Measurements from ENCODE around the gene DEPP1. TPM values are rescaled to one million over a fixed set of nuclear protein-coding genes. Genes with fewer than 3 reads are reported as not detected.

Gene DEPP1
- total and polyA plus RNA-seq, 2 of the 4 experiments (the other 2 are of a cell fraction) = 13.6 to 30.0 TPM

- in situ Hi-C loops (cut with MboI; ENCODE audit: low sequenced_read_pairs) = no loop called here
These were observed 8.8 kb downstream of the DEPP1 start for GRCh38 chr10:44969854-44970253.

More at GRCh38 chr10:44969854-44970253, 8.8 kb downstream of the DEPP1 start:
- H4K5ac ChIP-seq (ENCODE audit: low read depth, low read length) = no peak overlapping the region
- H3K36me3 ChIP-seq (ENCODE audit: control insufficient read depth, insufficient read depth, low read length) = peaks cover 10% of the 10 kb centered on the region; the same call in 1 of the 2 replicates
- no peak overlapping the region for H3K23ac ChIP-seq (ENCODE audit: low read depth, low read length)
- H2BK15ac ChIP-seq (ENCODE audit: low read depth, low read length) = no peak overlapping the region
- no peak overlapping the region for H2BK20ac ChIP-seq (ENCODE audit: low read depth, low read length)
- H3K4ac ChIP-seq (ENCODE audit: low read depth, low read length) = no peak overlapping the region
- H2AK5ac ChIP-seq (ENCODE audit: low read depth, low read length) = no peak overlapping the region
- no peak overlapping the region for H2BK120ac ChIP-seq (ENCODE audit: low read depth, low read length)
- no peak overlapping the region for H2BK5ac ChIP-seq (ENCODE audit: low read depth, low read length, poor library complexity, severe bottlenecking)
- DNase-seq (no peak), ATAC-seq (ENCODE audit: low read depth) (no peak)
- no peak for TF ChIP-seq USF2 (IDR thresholded peaks at IDR 0.05; ENCODE audit: low read depth, low read length)
- TF ChIP-seq RCOR1 (IDR thresholded peaks at IDR 0.05; ENCODE audit: insufficient replicate concordance, low read length) = no peak
- TF ChIP-seq MAZ (IDR thresholded peaks at IDR 0.05; ENCODE audit: borderline replicate concordance, low read depth, low read length) = no peak
- no peak for TF ChIP-seq POLR2A (IDR thresholded peaks at IDR 0.05; ENCODE audit: low read depth, low read length)
- TF ChIP-seq RAD21 (IDR thresholded peaks at IDR 0.05; ENCODE audit: low read length) = no peak
- no peak for TF ChIP-seq NFE2L2 (IDR thresholded peaks at IDR 0.05; ENCODE audit: low read depth, low read length)
- no peak for TF ChIP-seq MXI1 (IDR thresholded peaks at IDR 0.05; ENCODE audit: borderline replicate concordance, low read depth, low read length)
- no peak for TF ChIP-seq MAFK (IDR thresholded peaks at IDR 0.05; ENCODE audit: low read depth, low read length)
- TF ChIP-seq SMC3 (IDR thresholded peaks at IDR 0.05; ENCODE audit: low read depth, low read length) = no peak
- no peak for TF ChIP-seq CHD1 (IDR thresholded peaks at IDR 0.05; ENCODE audit: low read depth, low read length)
- TF ChIP-seq CEBPB (IDR thresholded peaks at IDR 0.05; ENCODE audit: low read depth, low read length) = no peak
- no peak overlapping the region for H3K4me2 ChIP-seq (ENCODE audit: low read depth, low read length)
- H4K91ac ChIP-seq (ENCODE audit: insufficient read depth, low read depth, low read length) = no peak overlapping the region
- intact Hi-C loops (cut with micrococcal nuclease) = no loop called here
- no peak overlapping the region for H2AK9ac ChIP-seq (replicated peaks; ENCODE audit: low read depth, low read length, poor library complexity)
- H3K27me3 ChIP-seq (ENCODE audit: control insufficient read depth, insufficient read depth, low read length) = no peaks in the 10 kb centered on the region
- POLR2A ChIA-PET (ENCODE audit: unreplicated experiment) = no interaction called here
- H4K8ac ChIP-seq (ENCODE audit: low read depth in 2 of 2, low read length in 2 of 2) = no peak overlapping the region
- H4K20me1 ChIP-seq (ENCODE audit: insufficient read depth, low read length) = no peaks in the 10 kb centered on the region
- peaks cover 6% of the 10 kb centered on the region for H3K9me1 ChIP-seq (ENCODE audit: insufficient read depth, low read length)
- H3K4me3 ChIP-seq (ENCODE audit: insufficient read depth, low read depth, low read length) = no peak overlapping the region
- H2AFZ ChIP-seq (replicated peaks; ENCODE audit: low read length, poor library complexity) = no peak overlapping the region
- CTCF ChIA-PET = no interaction called here
- dilution Hi-C loops (cut with HindIII; ENCODE audit: low sequenced_read_pairs, unreplicated experiment) = no loop called here
- no peaks in the 10 kb centered on the region for H3K9me3 ChIP-seq (ENCODE audit: control insufficient read depth, insufficient read depth, low read length)
- H3K79me1 ChIP-seq (ENCODE audit: low read depth in 1 of 2, low read length in 2 of 2) = peaks cover 0 to 21% of the 10 kb centered on the region in 2 experiments; a peak in 1 of 4 replicates
- no peak overlapping the region for H3K14ac ChIP-seq (replicated peaks; ENCODE audit: low read depth, low read length)
- 100% methylated on average over 1 of the region's 9 CpGs; no CpG with 5 or more reads in 1 of the 2 experiments for WGBS, 2 experiments (ENCODE audit: extremely low coverage in 2 of 2, insufficient read length in 1 of 2)
- BruUV-seq (replicated peaks) = no TSS peak
- H3K56ac ChIP-seq (ENCODE audit: extremely low read depth, insufficient read depth, low read length) = no peak overlapping the region
- H3K18ac ChIP-seq (ENCODE audit: low read depth, low read length) = no peak overlapping the region
- no peak overlapping the region for H3K9ac ChIP-seq (ENCODE audit: low read depth, low read length)
- peaks cover 27% of the 10 kb centered on the region for H3K4me1 ChIP-seq (ENCODE audit: control insufficient read depth, insufficient read depth, low read length)
- H3K27ac ChIP-seq (ENCODE audit: insufficient read depth, low read length) = no peak overlapping the region

Data from IMR-90 (cell line).